ENCODE results near the gene SUPT4H1.

SUPT4H1 gene

GRCh38 chr17:58339755-58340404, 12.1 kb downstream of the SUPT4H1 start:
- H4K20me1 ChIP-seq: no peaks in the 10 kb centered on the region; a peak in 1 of 22 replicates
- H3K9ac ChIP-seq: peak overlapping the region; percentile 87 to 100 (median 98)
- H3K27me3 ChIP-seq: no peaks in the 10 kb centered on the region
- no peaks in the 10 kb centered on the region for H3K9me3 ChIP-seq (replicated peaks in 1 of 11)
- H3K27ac ChIP-seq: peak overlapping the region; percentile 86 to 100 (median 99)
- H3K4me1 ChIP-seq: peaks cover 86 to 97% (median 91%) of the 10 kb centered on the region in 10 experiments
- H3K4me3 ChIP-seq: peak overlapping the region; percentile 53 to 100 (median 99)
- no peak for TF ChIP-seq Cebpa-rat (IDR thresholded peaks at IDR 0.05)
- H3K36me3 ChIP-seq: peaks cover 1 to 26% (median 19%) of the 10 kb centered on the region in 11 experiments; a peak in 15 of 22 replicates
- H3K4me2 ChIP-seq: peak overlapping the region; percentile 97 to 100 (median 98)

- H3K27me3 ChIP-seq: no peaks in the 10 kb centered on the region
- H3K9me3 ChIP-seq (replicated peaks in 1 of 11): no peaks in the 10 kb centered on the region
- peak overlapping the region; percentile 97 to 100 (median 98) for H3K4me2 ChIP-seq
- TF ChIP-seq Cebpa-rat (IDR thresholded peaks at IDR 0.05): no peak
- H3K36me3 ChIP-seq: peaks cover 0 to 23% (median 18%) of the 10 kb centered on the region in 11 experiments; a peak in 11 of 22 replicates
- peaks cover 86 to 97% (median 91%) of the 10 kb centered on the region in 10 experiments for H3K4me1 ChIP-seq
- no peaks in the 10 kb centered on the region for H4K20me1 ChIP-seq
- H3K9ac ChIP-seq: peak overlapping the region; percentile 93 to 100 (median 98)
- H3K27ac ChIP-seq: peak overlapping the region; percentile 94 to 100 (median 99)
- H3K4me3 ChIP-seq: peak overlapping the region; percentile 53 to 100 (median 99)
These were observed 12.9 kb downstream of the SUPT4H1 start for GRCh38 chr17:58338841-58339754.

GRCh38 chr17:58338454-58338840, 13.6 kb downstream of the SUPT4H1 start:
- Histone ChIP-seq H3K9ac (peak overlapping the region; percentile 93 to 100 (median 98)), H3K27me3 (no peaks in the 10 kb centered on the region), H3K36me3 (peaks cover 0 to 23% (median 18%) of the 10 kb centered on the region in 11 experiments; a peak in 11 of 22 replicates), H3K4me2 (peak overlapping the region; percentile 97 to 100 (median 98)), H3K4me1 (peaks cover 86 to 97% (median 91%) of the 10 kb centered on the region in 10 experiments), H4K20me1 (no peaks in the 10 kb centered on the region), H3K27ac (peak overlapping the region; percentile 94 to 100 (median 99)), H3K4me3 (peak overlapping the region; percentile 53 to 100 (median 99); a peak in 19 of 20 replicates), H3K9me3 (replicated peaks in 1 of 11) (no peaks in the 10 kb centered on the region)
- no peak for TF ChIP-seq Cebpa-rat (IDR thresholded peaks at IDR 0.05)

- TF ChIP-seq Cebpa-rat (IDR thresholded peaks at IDR 0.05): no peak
- H4K20me1 ChIP-seq: no peaks in the 10 kb centered on the region
- peaks cover 82 to 97% (median 90%) of the 10 kb centered on the region in 10 experiments for H3K4me1 ChIP-seq
- peak overlapping the region; percentile 93 to 100 (median 98) for H3K9ac ChIP-seq
- peaks cover 0 to 18% (median 13%) of the 10 kb centered on the region in 11 experiments; a peak in 11 of 22 replicates for H3K36me3 ChIP-seq
- H3K27me3 ChIP-seq: no peaks in the 10 kb centered on the region
- H3K9me3 ChIP-seq (replicated peaks in 1 of 11): no peaks in the 10 kb centered on the region
- H3K4me2 ChIP-seq: peak overlapping the region; percentile 97 to 100 (median 98)
- peak overlapping the region; percentile 53 to 100 (median 99) for H3K4me3 ChIP-seq
- peak overlapping the region; percentile 94 to 100 (median 99) for H3K27ac ChIP-seq
These were observed 14.2 kb downstream of the SUPT4H1 start for GRCh38 chr17:58337600-58338453.

- no peak for TF ChIP-seq Cebpa-rat (IDR thresholded peaks at IDR 0.05)
- H3K9ac ChIP-seq: peak overlapping the region; percentile 93 to 100 (median 98)
- H3K4me1 ChIP-seq: peaks cover 76 to 94% (median 84%) of the 10 kb centered on the region in 10 experiments
- peaks cover 0 to 12% (median 9%) of the 10 kb centered on the region in 11 experiments; a peak in 11 of 22 replicates for H3K36me3 ChIP-seq
- peaks cover under 1 to 1% (median under 1%) of the 10 kb centered on the region in 11 experiments; a peak in 14 of 22 replicates for H4K20me1 ChIP-seq
- peak overlapping the region; percentile 48 to 100 (median 99) for H3K4me3 ChIP-seq
- peak overlapping the region; percentile 95 to 100 (median 98) for H3K4me2 ChIP-seq
- H3K27ac ChIP-seq: peak overlapping the region; percentile 94 to 100 (median 99)
- no peaks in the 10 kb centered on the region for H3K9me3 ChIP-seq (replicated peaks in 1 of 11)
- no peaks in the 10 kb centered on the region for H3K27me3 ChIP-seq
These were observed 14.8 kb downstream of the SUPT4H1 start for GRCh38 chr17:58337210-58337599.

- H3K4me3 ChIP-seq: peak overlapping the region; percentile 48 to 100 (median 99)
These were observed 15.4 kb downstream of the SUPT4H1 start for GRCh38 chr17:58336456-58337209.

GRCh38 chr17:58335779-58336455, 16.1 kb downstream of the SUPT4H1 start:
- H3K9me3 ChIP-seq (replicated peaks in 1 of 11): peaks cover 0 to 3% (median 3%) of the 10 kb centered on the region in 11 experiments; a peak in 10 of 22 replicates
- peaks cover 3 to 15% (median 12%) of the 10 kb centered on the region in 11 experiments for H3K36me3 ChIP-seq
- H3K9ac ChIP-seq: peak overlapping the region; percentile 93 to 100 (median 98)
- H4K20me1 ChIP-seq: peaks cover 13 to 14% (median 13%) of the 10 kb centered on the region in 11 experiments
- H3K27me3 ChIP-seq: no peaks in the 10 kb centered on the region
- TF ChIP-seq Cebpa-rat (IDR thresholded peaks at IDR 0.05): no peak
- peak overlapping the region; percentile 94 to 100 (median 99) for H3K27ac ChIP-seq
- H3K4me1 ChIP-seq: peaks cover 63 to 81% (median 71%) of the 10 kb centered on the region in 10 experiments
- peak overlapping the region; percentile 86 to 100 (median 99) for H3K4me3 ChIP-seq
- peak overlapping the region; percentile 95 to 100 (median 98) for H3K4me2 ChIP-seq

More at GRCh38 chr17:58336456-58337209, 15.4 kb downstream of the SUPT4H1 start:
- Histone ChIP-seq H3K4me2 (peak overlapping the region; percentile 95 to 100 (median 98)), H4K20me1 (peaks cover 6 to 7% (median 6%) of the 10 kb centered on the region in 11 experiments; a peak in 21 of 22 replicates), H3K9me3 (replicated peaks in 1 of 11) (no peaks in the 10 kb centered on the region; a peak in 1 of 22 replicates), H3K9ac (peak overlapping the region; percentile 93 to 100 (median 98)), H3K27ac (peak overlapping the region; percentile 94 to 100 (median 99)), H3K27me3 (no peaks in the 10 kb centered on the region), H3K4me1 (peaks cover 70 to 88% (median 79%) of the 10 kb centered on the region in 10 experiments), H3K36me3 (peaks cover 0 to 15% (median 10%) of the 10 kb centered on the region in 11 experiments; a peak in 14 of 22 replicates)
- no peak for TF ChIP-seq Cebpa-rat (IDR thresholded peaks at IDR 0.05)
